WTC11 (cell line): ENCODE measurements around the gene CCDC24. TPM values are rescaled to one million over a fixed set of nuclear protein-coding genes. Genes with fewer than 3 reads are reported as not detected.
A peak's percentile ranks its signal among the peaks of the same experiment; 100 is the strongest.

Source experiments
- ATAC-seq: fragments of 200-7000 bp; cut with Tn5 transposase; 2 replicates; pipeline ENCODE4 v1.10.0; 2021; ENCODE audit warnings: mild to moderate bottlenecking, moderate library complexity
- CTCF ChIA-PET: fragments of 300-600 bp; sonication (Branson Sonifier 250); formaldehyde crosslinking; loops from one replicate; lab custom pipeline; 2021; ENCODE audit warnings: antibody characterized with exemption; lab: Charles Lee
- POLR2A ChIA-PET: fragments of 350-600 bp; sonication (Branson Sonifier 250); formaldehyde crosslinking; loops from one replicate; lab custom pipeline; 2021; ENCODE audit warnings: antibody characterized with exemption; lab: Charles Lee
- DNase-seq: peaks from one replicate; pipeline ENCODE4 v3.0.0; 2021; ENCODE audit warnings: low spot score
- H3K27ac Mint-ChIP-seq: 2 replicates; pipeline ENCODE4 v1.8.0; 2021; ENCODE audit warnings: mixed read lengths
- H3K27me3 Mint-ChIP-seq: 2 replicates; pipeline ENCODE4 v1.8.0; 2021; ENCODE audit warnings: low read depth, mild to moderate bottlenecking, moderate library complexity, mixed read lengths
- H3K36me3 Mint-ChIP-seq: 2 replicates; pipeline ENCODE4 v1.8.0; 2021; ENCODE audit warnings: mixed read lengths
- H3K4me1 Mint-ChIP-seq: 2 replicates; pipeline ENCODE4 v1.8.0; 2022; ENCODE audit warnings: mixed read lengths
- H3K4me3 Mint-ChIP-seq: 2 replicates; pipeline ENCODE4 v1.8.0; 2021; ENCODE audit warnings: mild to moderate bottlenecking, moderate library complexity, mixed read lengths
- H3K9me3 Mint-ChIP-seq: 2 replicates; pipeline ENCODE4 v1.8.0; 2021; ENCODE audit warnings: mixed read lengths
- ATF1 ChIP-seq: sonication (generic); formaldehyde crosslinking; IDR thresholded peaks from 2 replicates; pipeline ENCODE4 v1.8.1; 2023; ENCODE audit warnings: mild to moderate bottlenecking, moderate library complexity, missing genetic modification reagents
- FOXJ3 ChIP-seq: sonication (generic); formaldehyde crosslinking; IDR thresholded peaks from 2 replicates; pipeline ENCODE4 v1.9.0; 2021; ENCODE audit warnings: missing genetic modification reagents, mild to moderate bottlenecking, borderline replicate concordance
- NR3C1 ChIP-seq: sonication (generic); formaldehyde crosslinking; conservative IDR thresholded peaks from 2 replicates; pipeline ENCODE4 v1.8.1; 2023; ENCODE audit warnings: low read depth, mild to moderate bottlenecking, missing genetic modification reagents
- SMAD3 ChIP-seq: sonication (generic); formaldehyde crosslinking; IDR thresholded peaks from 2 replicates; pipeline ENCODE4 v1.8.0; 2022; ENCODE audit warnings: missing genetic modification reagents, mild to moderate bottlenecking, borderline replicate concordance
- SMAD4 ChIP-seq: sonication (generic); formaldehyde crosslinking; IDR thresholded peaks from 2 replicates; pipeline ENCODE4 v1.8.0; 2022; ENCODE audit warnings: mild to moderate bottlenecking, missing genetic modification reagents
- TEAD1 ChIP-seq: sonication (generic); formaldehyde crosslinking; IDR thresholded peaks from 2 replicates; pipeline ENCODE4 v1.8.0; 2022; ENCODE audit warnings: mild to moderate bottlenecking, missing genetic modification reagents
- TEAD4 ChIP-seq: sonication (generic); formaldehyde crosslinking; IDR thresholded peaks from 2 replicates; pipeline ENCODE4 v1.8.0; 2022; ENCODE audit warnings: mild to moderate bottlenecking, missing genetic modification reagents
- ZNF121 ChIP-seq: sonication (generic); formaldehyde crosslinking; IDR thresholded peaks from 2 replicates; pipeline ENCODE4 v1.8.0; 2023; ENCODE audit warnings: missing genetic modification reagents
- ZNF232 ChIP-seq: sonication (generic); formaldehyde crosslinking; IDR thresholded peaks from 2 replicates; pipeline ENCODE4 v1.8.0; 2022; ENCODE audit warnings: mild to moderate bottlenecking, missing genetic modification reagents
- ZNF317 ChIP-seq: sonication (generic); formaldehyde crosslinking; IDR thresholded peaks from 2 replicates; pipeline ENCODE4 v1.8.1; 2023; ENCODE audit warnings: low read depth, mild to moderate bottlenecking, moderate library complexity, missing genetic modification reagents, borderline replicate concordance
- total RNA-seq: library from RNA; stranded (reverse); gene quantifications from 3 replicates; pipeline ENCODE4 v1.2.3, GENCODE V29; 2021
- TF ChIP-seq, protein P1 (sequence below): sonication (generic); formaldehyde crosslinking; IDR thresholded peaks from 2 replicates; pipeline ENCODE4 v1.8.1; 2023; ENCODE audit warnings: mild to moderate bottlenecking, moderate library complexity, missing genetic modification reagents
- TF ChIP-seq, protein P2 (sequence below): sonication (generic); formaldehyde crosslinking; IDR thresholded peaks from 2 replicates; pipeline ENCODE4 v1.8.1; 2022; ENCODE audit warnings: mild to moderate bottlenecking, moderate library complexity, missing genetic modification reagents
- TF ChIP-seq, protein P3 (sequence below): sonication (generic); formaldehyde crosslinking; IDR thresholded peaks from 2 replicates; pipeline ENCODE4 v1.8.0; 2023; ENCODE audit warnings: mild to moderate bottlenecking, missing genetic modification reagents
- TF ChIP-seq, protein P4 (sequence below): sonication (generic); formaldehyde crosslinking; conservative IDR thresholded peaks from 2 replicates; pipeline ENCODE4 v1.8.1; 2023; ENCODE audit warnings: mild to moderate bottlenecking, low read depth, missing genetic modification reagents, moderate library complexity
- TF ChIP-seq, protein P5 (sequence below): sonication (generic); formaldehyde crosslinking; IDR thresholded peaks from 2 replicates; pipeline ENCODE4 v1.8.1; 2022; ENCODE audit warnings: low read depth, missing genetic modification reagents, borderline replicate concordance
- TF ChIP-seq, protein P6 (sequence below): sonication (generic); formaldehyde crosslinking; IDR thresholded peaks from 2 replicates; pipeline ENCODE4 v1.8.1; 2022; ENCODE audit warnings: missing genetic modification reagents, borderline replicate concordance
- TF ChIP-seq, protein P7 (sequence below): sonication (generic); formaldehyde crosslinking; IDR thresholded peaks from 2 replicates; pipeline ENCODE4 v1.8.0; 2023; ENCODE audit warnings: missing genetic modification reagents, mild to moderate bottlenecking, borderline replicate concordance

The CCDC24 gene
- total RNA-seq, 1 experiment from 2014 or later = 12.1 TPM

DNA sequence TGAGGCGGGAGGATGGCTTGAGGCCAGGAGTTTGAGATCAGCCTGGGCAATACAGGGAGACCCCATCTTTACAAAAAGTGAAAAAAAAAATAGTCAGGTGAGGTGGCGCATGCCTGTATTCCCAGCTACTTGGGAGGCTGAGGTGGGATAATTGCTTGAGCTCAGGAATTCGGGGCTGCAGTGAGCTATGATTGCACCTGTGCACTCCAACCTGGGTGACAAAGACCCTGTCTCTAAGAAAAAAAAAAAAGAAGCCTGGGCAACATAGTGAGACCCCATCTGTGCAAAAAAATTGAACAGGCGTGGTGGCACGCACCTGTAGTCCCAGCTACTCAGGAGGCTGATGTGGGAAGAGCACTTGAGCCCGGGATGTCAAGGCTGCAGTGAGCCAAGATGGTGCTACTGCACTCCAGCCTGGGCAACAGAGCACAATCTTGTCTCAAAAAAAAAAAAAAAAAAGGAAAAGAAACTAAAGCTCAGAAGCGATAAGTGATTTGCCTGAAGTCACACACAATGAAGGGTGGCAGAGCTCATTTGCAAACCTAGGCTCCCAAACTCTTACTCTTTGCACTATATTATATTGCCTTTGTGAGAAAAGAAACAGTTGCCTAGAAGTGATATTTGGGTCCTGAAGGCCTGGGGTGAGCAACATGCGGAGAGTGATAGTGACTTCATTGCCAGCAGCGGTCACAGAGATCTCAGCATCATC lies 2.0 kb downstream of the CCDC24 start:
- H3K4me3 Mint-ChIP-seq = peak overlapping the region; percentile 86; the same call in 1 of the 2 replicates
- H3K36me3 Mint-ChIP-seq = no peaks in the 10 kb centered on the region
- no peak for TF ChIP-seq ATF1 (CRISPR knock-in tag)
- TF ChIP-seq ZNF121 (CRISPR knock-in tag) = peak; percentile 76
- no peak for TF ChIP-seq NR3C1 (CRISPR knock-in tag)
- no peak for TF ChIP-seq TEAD1 (CRISPR knock-in tag)
- TF ChIP-seq, protein P1, sequence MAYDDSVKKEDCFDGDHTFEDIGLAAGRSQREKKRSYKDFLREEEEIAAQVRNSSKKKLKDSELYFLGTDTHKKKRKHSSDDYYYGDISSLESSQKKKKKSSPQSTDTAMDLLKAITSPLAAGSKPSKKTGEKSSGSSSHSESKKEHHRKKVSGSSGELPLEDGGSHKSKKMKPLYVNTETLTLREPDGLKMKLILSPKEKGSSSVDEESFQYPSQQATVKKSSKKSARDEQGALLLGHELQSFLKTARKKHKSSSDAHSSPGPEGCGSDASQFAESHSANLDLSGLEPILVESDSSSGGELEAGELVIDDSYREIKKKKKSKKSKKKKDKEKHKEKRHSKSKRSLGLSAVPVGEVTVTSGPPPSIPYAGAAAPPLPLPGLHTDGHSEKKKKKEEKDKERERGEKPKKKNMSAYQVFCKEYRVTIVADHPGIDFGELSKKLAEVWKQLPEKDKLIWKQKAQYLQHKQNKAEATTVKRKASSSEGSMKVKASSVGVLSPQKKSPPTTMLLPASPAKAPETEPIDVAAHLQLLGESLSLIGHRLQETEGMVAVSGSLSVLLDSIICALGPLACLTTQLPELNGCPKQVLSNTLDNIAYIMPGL (CRISPR knock-in tag) = no peak
- TF ChIP-seq, protein P2, sequence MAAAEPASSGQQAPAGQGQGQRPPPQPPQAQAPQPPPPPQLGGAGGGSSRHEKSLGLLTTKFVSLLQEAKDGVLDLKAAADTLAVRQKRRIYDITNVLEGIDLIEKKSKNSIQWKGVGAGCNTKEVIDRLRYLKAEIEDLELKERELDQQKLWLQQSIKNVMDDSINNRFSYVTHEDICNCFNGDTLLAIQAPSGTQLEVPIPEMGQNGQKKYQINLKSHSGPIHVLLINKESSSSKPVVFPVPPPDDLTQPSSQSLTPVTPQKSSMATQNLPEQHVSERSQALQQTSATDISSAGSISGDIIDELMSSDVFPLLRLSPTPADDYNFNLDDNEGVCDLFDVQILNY (CRISPR knock-in tag) = no peak
- TF ChIP-seq ZNF317 (CRISPR knock-in tag) = no peak
- DNase-seq = no peak
- no peaks in the 10 kb centered on the region for H3K9me3 Mint-ChIP-seq
- ChIA-PET POLR2A (interaction anchor here (0.9 to 3.0 kb wide), 2 partner anchors 19 to 21 kb away, joined by 5 to 13 read pairs; partner anchors contain the start of gene ATP6V0B), CTCF (interaction anchor here (0.9 to 9.8 kb wide), 12 partner anchors 12 to 659 kb away, joined by 3 to 87 read pairs (median 6); no protein-coding TSS in a partner anchor)
- no peak for ATAC-seq
- peaks cover 25% of the 10 kb centered on the region for H3K4me1 Mint-ChIP-seq
- no peak overlapping the region for H3K27ac Mint-ChIP-seq
- H3K27me3 Mint-ChIP-seq = peaks cover 14% of the 10 kb centered on the region

DNA sequence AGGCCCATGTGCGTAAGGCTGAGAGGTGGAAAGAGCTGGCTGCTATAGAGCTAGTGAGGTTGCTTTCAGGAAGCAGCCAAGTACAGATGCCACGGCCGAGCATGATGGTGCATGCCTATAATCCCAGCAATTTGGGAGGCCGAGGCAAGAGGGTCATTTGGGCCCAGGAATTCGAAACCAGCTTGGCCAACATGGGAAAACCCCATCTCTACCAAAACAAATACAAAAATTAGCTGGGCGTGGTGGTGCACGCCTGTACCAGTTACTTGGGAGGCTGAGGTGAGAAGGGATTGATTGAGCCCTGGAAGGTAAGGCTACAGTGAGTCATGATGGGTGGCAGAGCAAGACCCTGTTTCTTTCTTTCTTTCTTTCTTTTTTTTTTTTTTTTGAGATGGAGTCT lies 2.7 kb downstream of the CCDC24 start:
- no peak overlapping the region for H3K4me3 Mint-ChIP-seq
- ChIA-PET POLR2A (interaction anchor here (0.6 to 3.0 kb wide), 2 partner anchors 20 to 42 kb away, joined by 4 to 13 read pairs; partner anchors contain the start of gene ATP6V0B), CTCF (interaction anchor here (1.0 to 9.8 kb wide), 8 partner anchors 11 to 228 kb away, joined by 3 to 87 read pairs (median 10); no protein-coding TSS in a partner anchor)
- no peak overlapping the region for H3K27ac Mint-ChIP-seq
- H3K27me3 Mint-ChIP-seq = peaks cover 14% of the 10 kb centered on the region
- ATAC-seq = no peak
- no peaks in the 10 kb centered on the region for H3K9me3 Mint-ChIP-seq
- peaks cover 25% of the 10 kb centered on the region for H3K4me1 Mint-ChIP-seq
- DNase-seq = no peak
- H3K36me3 Mint-ChIP-seq = no peaks in the 10 kb centered on the region
- TF ChIP-seq, protein P3, sequence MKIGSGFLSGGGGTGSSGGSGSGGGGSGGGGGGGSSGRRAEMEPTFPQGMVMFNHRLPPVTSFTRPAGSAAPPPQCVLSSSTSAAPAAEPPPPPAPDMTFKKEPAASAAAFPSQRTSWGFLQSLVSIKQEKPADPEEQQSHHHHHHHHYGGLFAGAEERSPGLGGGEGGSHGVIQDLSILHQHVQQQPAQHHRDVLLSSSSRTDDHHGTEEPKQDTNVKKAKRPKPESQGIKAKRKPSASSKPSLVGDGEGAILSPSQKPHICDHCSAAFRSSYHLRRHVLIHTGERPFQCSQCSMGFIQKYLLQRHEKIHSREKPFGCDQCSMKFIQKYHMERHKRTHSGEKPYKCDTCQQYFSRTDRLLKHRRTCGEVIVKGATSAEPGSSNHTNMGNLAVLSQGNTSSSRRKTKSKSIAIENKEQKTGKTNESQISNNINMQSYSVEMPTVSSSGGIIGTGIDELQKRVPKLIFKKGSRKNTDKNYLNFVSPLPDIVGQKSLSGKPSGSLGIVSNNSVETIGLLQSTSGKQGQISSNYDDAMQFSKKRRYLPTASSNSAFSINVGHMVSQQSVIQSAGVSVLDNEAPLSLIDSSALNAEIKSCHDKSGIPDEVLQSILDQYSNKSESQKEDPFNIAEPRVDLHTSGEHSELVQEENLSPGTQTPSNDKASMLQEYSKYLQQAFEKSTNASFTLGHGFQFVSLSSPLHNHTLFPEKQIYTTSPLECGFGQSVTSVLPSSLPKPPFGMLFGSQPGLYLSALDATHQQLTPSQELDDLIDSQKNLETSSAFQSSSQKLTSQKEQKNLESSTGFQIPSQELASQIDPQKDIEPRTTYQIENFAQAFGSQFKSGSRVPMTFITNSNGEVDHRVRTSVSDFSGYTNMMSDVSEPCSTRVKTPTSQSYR (CRISPR knock-in tag) = no peak
- TF ChIP-seq FOXJ3 (CRISPR knock-in tag) = no peak
- TF ChIP-seq, protein P4, sequence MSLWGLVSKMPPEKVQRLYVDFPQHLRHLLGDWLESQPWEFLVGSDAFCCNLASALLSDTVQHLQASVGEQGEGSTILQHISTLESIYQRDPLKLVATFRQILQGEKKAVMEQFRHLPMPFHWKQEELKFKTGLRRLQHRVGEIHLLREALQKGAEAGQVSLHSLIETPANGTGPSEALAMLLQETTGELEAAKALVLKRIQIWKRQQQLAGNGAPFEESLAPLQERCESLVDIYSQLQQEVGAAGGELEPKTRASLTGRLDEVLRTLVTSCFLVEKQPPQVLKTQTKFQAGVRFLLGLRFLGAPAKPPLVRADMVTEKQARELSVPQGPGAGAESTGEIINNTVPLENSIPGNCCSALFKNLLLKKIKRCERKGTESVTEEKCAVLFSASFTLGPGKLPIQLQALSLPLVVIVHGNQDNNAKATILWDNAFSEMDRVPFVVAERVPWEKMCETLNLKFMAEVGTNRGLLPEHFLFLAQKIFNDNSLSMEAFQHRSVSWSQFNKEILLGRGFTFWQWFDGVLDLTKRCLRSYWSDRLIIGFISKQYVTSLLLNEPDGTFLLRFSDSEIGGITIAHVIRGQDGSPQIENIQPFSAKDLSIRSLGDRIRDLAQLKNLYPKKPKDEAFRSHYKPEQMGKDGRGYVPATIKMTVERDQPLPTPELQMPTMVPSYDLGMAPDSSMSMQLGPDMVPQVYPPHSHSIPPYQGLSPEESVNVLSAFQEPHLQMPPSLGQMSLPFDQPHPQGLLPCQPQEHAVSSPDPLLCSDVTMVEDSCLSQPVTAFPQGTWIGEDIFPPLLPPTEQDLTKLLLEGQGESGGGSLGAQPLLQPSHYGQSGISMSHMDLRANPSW (CRISPR knock-in tag) = no peak
- TF ChIP-seq, protein P5, sequence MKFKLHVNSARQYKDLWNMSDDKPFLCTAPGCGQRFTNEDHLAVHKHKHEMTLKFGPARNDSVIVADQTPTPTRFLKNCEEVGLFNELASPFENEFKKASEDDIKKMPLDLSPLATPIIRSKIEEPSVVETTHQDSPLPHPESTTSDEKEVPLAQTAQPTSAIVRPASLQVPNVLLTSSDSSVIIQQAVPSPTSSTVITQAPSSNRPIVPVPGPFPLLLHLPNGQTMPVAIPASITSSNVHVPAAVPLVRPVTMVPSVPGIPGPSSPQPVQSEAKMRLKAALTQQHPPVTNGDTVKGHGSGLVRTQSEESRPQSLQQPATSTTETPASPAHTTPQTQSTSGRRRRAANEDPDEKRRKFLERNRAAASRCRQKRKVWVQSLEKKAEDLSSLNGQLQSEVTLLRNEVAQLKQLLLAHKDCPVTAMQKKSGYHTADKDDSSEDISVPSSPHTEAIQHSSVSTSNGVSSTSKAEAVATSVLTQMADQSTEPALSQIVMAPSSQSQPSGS (CRISPR knock-in tag) = no peak
- TF ChIP-seq ZNF232 = no peak
- TF ChIP-seq, protein P6, sequence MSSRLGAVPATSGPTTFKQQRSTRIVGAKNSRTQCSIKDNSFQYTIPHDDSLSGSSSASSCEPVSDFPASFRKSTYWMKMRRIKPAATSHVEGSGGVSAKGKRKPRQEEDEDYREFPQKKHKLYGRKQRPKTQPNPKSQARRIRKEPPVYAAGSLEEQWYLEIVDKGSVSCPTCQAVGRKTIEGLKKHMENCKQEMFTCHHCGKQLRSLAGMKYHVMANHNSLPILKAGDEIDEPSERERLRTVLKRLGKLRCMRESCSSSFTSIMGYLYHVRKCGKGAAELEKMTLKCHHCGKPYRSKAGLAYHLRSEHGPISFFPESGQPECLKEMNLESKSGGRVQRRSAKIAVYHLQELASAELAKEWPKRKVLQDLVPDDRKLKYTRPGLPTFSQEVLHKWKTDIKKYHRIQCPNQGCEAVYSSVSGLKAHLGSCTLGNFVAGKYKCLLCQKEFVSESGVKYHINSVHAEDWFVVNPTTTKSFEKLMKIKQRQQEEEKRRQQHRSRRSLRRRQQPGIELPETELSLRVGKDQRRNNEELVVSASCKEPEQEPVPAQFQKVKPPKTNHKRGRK = no peak
- no peak for TF ChIP-seq TEAD4 (CRISPR knock-in tag)
- TF ChIP-seq, protein P7, sequence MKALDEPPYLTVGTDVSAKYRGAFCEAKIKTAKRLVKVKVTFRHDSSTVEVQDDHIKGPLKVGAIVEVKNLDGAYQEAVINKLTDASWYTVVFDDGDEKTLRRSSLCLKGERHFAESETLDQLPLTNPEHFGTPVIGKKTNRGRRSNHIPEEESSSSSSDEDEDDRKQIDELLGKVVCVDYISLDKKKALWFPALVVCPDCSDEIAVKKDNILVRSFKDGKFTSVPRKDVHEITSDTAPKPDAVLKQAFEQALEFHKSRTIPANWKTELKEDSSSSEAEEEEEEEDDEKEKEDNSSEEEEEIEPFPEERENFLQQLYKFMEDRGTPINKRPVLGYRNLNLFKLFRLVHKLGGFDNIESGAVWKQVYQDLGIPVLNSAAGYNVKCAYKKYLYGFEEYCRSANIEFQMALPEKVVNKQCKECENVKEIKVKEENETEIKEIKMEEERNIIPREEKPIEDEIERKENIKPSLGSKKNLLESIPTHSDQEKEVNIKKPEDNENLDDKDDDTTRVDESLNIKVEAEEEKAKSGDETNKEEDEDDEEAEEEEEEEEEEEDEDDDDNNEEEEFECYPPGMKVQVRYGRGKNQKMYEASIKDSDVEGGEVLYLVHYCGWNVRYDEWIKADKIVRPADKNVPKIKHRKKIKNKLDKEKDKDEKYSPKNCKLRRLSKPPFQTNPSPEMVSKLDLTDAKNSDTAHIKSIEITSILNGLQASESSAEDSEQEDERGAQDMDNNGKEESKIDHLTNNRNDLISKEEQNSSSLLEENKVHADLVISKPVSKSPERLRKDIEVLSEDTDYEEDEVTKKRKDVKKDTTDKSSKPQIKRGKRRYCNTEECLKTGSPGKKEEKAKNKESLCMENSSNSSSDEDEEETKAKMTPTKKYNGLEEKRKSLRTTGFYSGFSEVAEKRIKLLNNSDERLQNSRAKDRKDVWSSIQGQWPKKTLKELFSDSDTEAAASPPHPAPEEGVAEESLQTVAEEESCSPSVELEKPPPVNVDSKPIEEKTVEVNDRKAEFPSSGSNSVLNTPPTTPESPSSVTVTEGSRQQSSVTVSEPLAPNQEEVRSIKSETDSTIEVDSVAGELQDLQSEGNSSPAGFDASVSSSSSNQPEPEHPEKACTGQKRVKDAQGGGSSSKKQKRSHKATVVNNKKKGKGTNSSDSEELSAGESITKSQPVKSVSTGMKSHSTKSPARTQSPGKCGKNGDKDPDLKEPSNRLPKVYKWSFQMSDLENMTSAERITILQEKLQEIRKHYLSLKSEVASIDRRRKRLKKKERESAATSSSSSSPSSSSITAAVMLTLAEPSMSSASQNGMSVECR (CRISPR knock-in tag) = no peak
- TF ChIP-seq SMAD4 (CRISPR knock-in tag) = no peak
- TF ChIP-seq SMAD3 (CRISPR knock-in tag) = no peak
